ENCODE data around the gene GLI3.

Gene GLI3

GRCh38 chr7:42174391-42174912 is 62.6 kb downstream of the GLI3 start:
- no peak for DNase-seq (ENCODE audit: low read depth)
- TF ChIP-seq CTCF (IDR thresholded peaks at IDR 0.05; ENCODE audit: low read depth, low read length, missing control alignments): no peak
- no peak overlapping the region for H3K4me3 ChIP-seq (ENCODE audit: low read depth, low read length)

GRCh38 chr7:42170724-42171123 is 66.3 kb downstream of the GLI3 start:
- H3K4me3 ChIP-seq (ENCODE audit: low read depth, low read length): no peak overlapping the region
- DNase-seq (ENCODE audit: low read depth): no peak
- no peak for TF ChIP-seq CTCF (IDR thresholded peaks at IDR 0.05; ENCODE audit: low read depth, low read length, missing control alignments)

- no peak for DNase-seq (ENCODE audit: low read depth)
- no peak overlapping the region for H3K4me3 ChIP-seq (ENCODE audit: low read depth, low read length)
- no peak for TF ChIP-seq CTCF (IDR thresholded peaks at IDR 0.05; ENCODE audit: low read depth, low read length, missing control alignments)
Observed at GRCh38 chr7:42168512-42168911, 68.5 kb downstream of the GLI3 start.

GRCh38 chr7:42167631-42168236 is 69.3 kb downstream of the GLI3 start:
- no peak for TF ChIP-seq CTCF (IDR thresholded peaks at IDR 0.05; ENCODE audit: low read depth, low read length, missing control alignments)
- no peak for DNase-seq (ENCODE audit: low read depth)
- H3K4me3 ChIP-seq (ENCODE audit: low read depth, low read length): no peak overlapping the region

GRCh38 chr7:42167206-42167605 is 69.8 kb downstream of the GLI3 start:
- no peak for DNase-seq (ENCODE audit: low read depth)
- no peak for TF ChIP-seq CTCF (IDR thresholded peaks at IDR 0.05; ENCODE audit: low read depth, low read length, missing control alignments)
- H3K4me3 ChIP-seq (ENCODE audit: low read depth, low read length): no peak overlapping the region

- no peak for TF ChIP-seq CTCF (IDR thresholded peaks at IDR 0.05; ENCODE audit: low read depth, low read length, missing control alignments)
- no peak overlapping the region for H3K4me3 ChIP-seq (ENCODE audit: low read depth, low read length)
- DNase-seq (ENCODE audit: low read depth): no peak
Observed at GRCh38 chr7:42164881-42165428, 72.1 kb downstream of the GLI3 start.

Data from GM12864 (cell line).